ENCODE measurements around the gene CELA2B. TPM values are rescaled to one million over a fixed set of nuclear protein-coding genes. Genes with fewer than 3 reads are reported as not detected.
"Not testable (repeated sequence)": the region's sequence is repeated elsewhere in the genome, so short reads cannot be mapped to it uniquely, and the experiment has no call there.

The CELA2B gene
- total RNA-seq, result not detected in 2 replicates
- long read RNA-seq, result 0 reads

DNA sequence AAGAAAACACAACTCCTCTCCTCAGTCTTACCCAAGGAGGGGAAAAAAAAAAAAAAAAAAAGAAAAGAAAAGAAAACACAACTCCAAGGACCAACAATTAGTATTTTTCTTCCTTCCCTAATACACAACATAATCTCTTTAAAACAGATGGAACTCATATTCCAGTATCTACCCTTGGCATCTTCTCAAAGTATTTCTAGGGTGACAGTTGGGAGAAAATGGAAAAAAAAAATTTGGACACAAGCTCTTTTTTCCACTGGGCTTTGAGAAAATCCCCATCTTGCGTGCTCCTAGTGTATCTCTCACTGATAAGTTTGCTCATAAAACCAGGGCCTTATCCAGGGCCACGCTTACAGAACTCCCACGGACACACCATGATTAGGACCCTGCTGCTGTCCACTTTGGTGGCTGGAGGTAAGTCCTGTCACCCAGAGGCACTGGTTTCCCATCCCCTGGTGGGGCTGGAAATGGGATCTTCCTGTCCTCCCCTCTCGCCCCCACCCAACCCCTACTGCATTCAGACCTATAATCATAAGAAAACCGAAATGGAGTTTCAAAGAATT is at the start of gene CELA2B:
CELA2B (plus strand) TSS at position 353 of the 563 bp plus-strand sequence; CDS start at position 375, 22 bp downstream.
- TF ChIP-seq CTCF (conservative IDR thresholded peaks at IDR 0.05), result no peak
- H3K4me3 Mint-ChIP-seq, result no peak within 1 kb of the TSS
- no peaks in the 10 kb centered on the region for H3K36me3 Mint-ChIP-seq (ENCODE audit: low read depth)
- no peak within 1 kb of the TSS for H3K27ac Mint-ChIP-seq (ENCODE audit: unreplicated experiment)
- DNase-seq (ENCODE audit: low read depth, low spot score), result no peak
- no peaks in the 10 kb centered on the region for H3K4me1 Mint-ChIP-seq
- no peaks in the 10 kb centered on the region for H3K9me3 Mint-ChIP-seq
- H3K27me3 Mint-ChIP-seq (ENCODE audit: low read depth), result no peaks in the 10 kb centered on the region

DNA sequence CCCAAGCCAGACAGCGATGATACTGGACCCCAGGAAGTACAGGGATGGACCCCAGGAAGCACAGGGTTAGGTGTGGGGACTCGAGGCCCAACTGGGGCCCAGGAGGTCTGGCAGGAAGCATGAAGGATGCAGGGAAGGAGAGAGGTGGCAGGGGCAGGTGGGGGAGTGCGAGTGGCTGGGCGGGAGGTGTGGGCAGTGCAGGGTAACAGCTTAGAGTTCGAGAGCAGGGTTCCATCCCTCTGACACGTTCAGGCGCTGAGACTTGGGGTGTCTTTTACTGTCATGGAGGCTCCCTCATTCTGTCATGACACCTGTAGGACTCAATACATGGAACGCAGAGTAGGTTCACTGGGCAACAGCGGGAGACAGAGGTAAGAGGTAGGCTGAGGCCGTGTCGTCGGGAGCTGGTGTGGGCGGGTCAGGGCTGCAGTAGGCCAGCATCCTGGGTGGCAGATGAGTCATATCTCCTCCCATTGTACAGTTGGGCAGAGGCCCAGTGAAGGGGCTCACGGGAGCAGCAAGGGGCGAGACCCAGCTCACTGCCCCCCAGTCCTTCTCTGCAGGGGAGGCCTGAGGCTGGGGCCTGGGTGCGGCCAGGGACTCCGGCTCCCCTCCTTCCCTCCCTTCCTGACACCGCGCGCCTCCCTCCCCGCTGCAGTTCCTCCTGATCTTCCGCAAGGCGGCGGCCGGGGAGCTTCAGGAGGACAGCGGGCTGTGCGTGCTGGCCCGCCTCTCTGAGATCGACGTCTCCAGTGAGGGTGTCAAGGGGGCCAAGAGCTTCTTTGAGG is 49.2 kb upstream of the CELA2B start:
- TF ChIP-seq CTCF (conservative IDR thresholded peaks at IDR 0.05), result no peak
- H3K27me3 Mint-ChIP-seq (ENCODE audit: low read depth), result no peaks in the 10 kb centered on the region

GRCh38 chr1:15427280-15427666 is 48.6 kb upstream of the CELA2B start:
- no peak for DNase-seq (ENCODE audit: low read depth, low spot score)
- Mint-ChIP-seq H3K9me3 (no peaks in the 10 kb centered on the region), H3K27me3 (ENCODE audit: low read depth) (no peaks in the 10 kb centered on the region), H3K27ac (ENCODE audit: unreplicated experiment) (no peak overlapping the region), H3K36me3 (ENCODE audit: low read depth) (no peaks in the 10 kb centered on the region), H3K4me3 (no peak overlapping the region), H3K4me1 (peaks cover 11% of the 10 kb centered on the region)
- TF ChIP-seq CTCF (conservative IDR thresholded peaks at IDR 0.05), result no peak

More for the DNA sequence above, 49.2 kb upstream of the CELA2B start:
- DNase-seq (ENCODE audit: low read depth, low spot score), result no peak
- H3K27ac Mint-ChIP-seq (ENCODE audit: unreplicated experiment), result peak overlapping the region; percentile 57
- no peaks in the 10 kb centered on the region for H3K36me3 Mint-ChIP-seq (ENCODE audit: low read depth)
- H3K9me3 Mint-ChIP-seq, result no peaks in the 10 kb centered on the region
- H3K4me3 Mint-ChIP-seq, result no peak overlapping the region
- H3K4me1 Mint-ChIP-seq, result peaks cover 13% of the 10 kb centered on the region

GRCh38 chr1:15428252-15428651 is 47.7 kb upstream of the CELA2B start:
- H3K27ac Mint-ChIP-seq (ENCODE audit: unreplicated experiment); H3K9me3 Mint-ChIP-seq; H3K27me3 Mint-ChIP-seq (ENCODE audit: low read depth); H3K36me3 Mint-ChIP-seq (ENCODE audit: low read depth); H3K4me3 Mint-ChIP-seq; DNase-seq (ENCODE audit: low read depth, low spot score): not testable (repeated sequence)
- peaks cover 11% of the 10 kb centered on the region for H3K4me1 Mint-ChIP-seq

DNA sequence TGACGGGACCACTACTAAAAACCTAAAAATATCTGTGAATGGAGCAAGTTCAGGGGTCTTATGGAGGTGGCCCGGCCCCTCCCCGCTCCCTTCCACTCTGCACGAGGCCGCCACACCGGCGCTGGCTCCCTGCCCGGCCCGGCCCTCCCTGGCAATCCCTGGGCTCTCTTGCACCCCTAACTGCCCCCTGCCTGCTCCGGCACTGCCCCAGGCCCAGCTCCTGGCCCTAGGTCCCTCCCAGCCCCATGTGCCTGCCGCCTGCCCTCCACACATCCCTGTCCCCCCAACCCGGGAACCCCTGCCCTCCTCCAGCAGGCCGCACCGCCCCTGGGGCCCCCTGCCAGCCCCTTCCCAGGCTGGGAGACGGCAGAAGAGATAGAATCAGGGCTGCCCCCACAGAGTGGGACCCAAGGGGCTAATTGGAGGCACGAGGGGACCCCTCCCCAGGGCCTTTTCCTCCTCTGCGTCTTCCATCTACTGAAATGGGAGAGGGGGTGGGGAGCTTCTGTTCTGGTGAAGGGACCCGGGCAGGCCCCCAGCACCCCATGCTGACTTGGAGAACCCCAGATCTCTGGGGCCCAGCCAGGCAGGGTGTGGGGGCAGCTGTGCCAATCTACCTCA is 47.0 kb upstream of the CELA2B start:
- H3K36me3 Mint-ChIP-seq (ENCODE audit: low read depth), result no peaks in the 10 kb centered on the region
- no peak overlapping the region for H3K4me3 Mint-ChIP-seq
- H3K4me1 Mint-ChIP-seq, result peaks cover 11% of the 10 kb centered on the region
- H3K27ac Mint-ChIP-seq (ENCODE audit: unreplicated experiment), result no peak overlapping the region
- H3K27me3 Mint-ChIP-seq (ENCODE audit: low read depth), result no peaks in the 10 kb centered on the region
- DNase-seq (ENCODE audit: low read depth, low spot score), result no peak
- no peaks in the 10 kb centered on the region for H3K9me3 Mint-ChIP-seq
- no peak for TF ChIP-seq CTCF (conservative IDR thresholded peaks at IDR 0.05)

DNA sequence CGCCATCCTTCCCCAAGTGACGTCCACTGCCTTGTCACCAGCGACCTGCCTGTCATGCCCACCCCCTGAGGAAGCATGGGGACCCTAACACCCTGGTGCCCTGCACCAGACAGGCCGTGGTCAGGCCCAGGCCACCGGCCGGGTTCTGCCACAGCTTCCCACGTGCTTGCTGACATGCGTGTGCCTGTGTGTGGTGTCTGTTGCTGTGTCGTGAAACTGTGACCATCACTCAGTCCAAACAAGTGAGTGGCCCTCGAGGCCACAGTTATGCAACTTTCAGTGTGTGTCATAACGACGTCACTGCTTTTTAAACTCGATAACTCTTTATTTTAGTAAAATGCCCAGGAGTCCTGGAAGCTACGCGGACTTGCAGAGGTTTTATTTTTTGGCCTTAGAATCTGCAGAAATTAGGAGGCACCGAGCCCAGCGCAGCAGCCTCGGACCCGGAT is 46.2 kb upstream of the CELA2B start:
- no peaks in the 10 kb centered on the region for H3K36me3 Mint-ChIP-seq (ENCODE audit: low read depth)
- H3K27ac Mint-ChIP-seq (ENCODE audit: unreplicated experiment), result peak overlapping the region; percentile 43
- H3K4me1 Mint-ChIP-seq, result peaks cover 9% of the 10 kb centered on the region
- DNase-seq (ENCODE audit: low read depth, low spot score), result no peak
- no peak overlapping the region for H3K4me3 Mint-ChIP-seq
- no peaks in the 10 kb centered on the region for H3K9me3 Mint-ChIP-seq
- TF ChIP-seq CTCF (conservative IDR thresholded peaks at IDR 0.05), result no peak
- no peaks in the 10 kb centered on the region for H3K27me3 Mint-ChIP-seq (ENCODE audit: low read depth)
